K562 (cell line): ENCODE data around the gene SF3A2. TPM values are rescaled to one million over a fixed set of nuclear protein-coding genes. Genes with fewer than 3 reads are reported as not detected.

Experiments used
- ATF1 ChIP-seq, 2 experiments: fragments of 450-650 bp in 1 of 2; IDR thresholded peaks; 2 replicates each; pipeline ENCODE4 v1.6.1; 2016; ENCODE audit warnings: missing compliant biosample characterization in 1 of 2, missing genetic modification characterization in 1 of 2
- BRF2 ChIP-seq: IDR thresholded peaks from 3 replicates; pipeline ENCODE4 v1.6.1; 2011; ENCODE audit warnings: borderline replicate concordance, mild to moderate bottlenecking; ENCODE audit not compliant: insufficient read length, insufficient read depth
- CBX1 ChIP-seq: sonication (generic); IDR thresholded peaks from 2 replicates; pipeline ENCODE4 v1.6.1; 2016; ENCODE audit warnings: antibody characterized with exemption, low read depth, mild to moderate bottlenecking
- ERF ChIP-seq: fragments of 450-650 bp; formaldehyde crosslinking; IDR thresholded peaks from 2 replicates; pipeline ENCODE4 v1.4.0; 2020; ENCODE audit warnings: mild to moderate bottlenecking, mixed read lengths
- FOSL1 ChIP-seq: fragments of 200-800 bp; sonication (Bioruptor generic); conservative IDR thresholded peaks from 2 replicates; pipeline ENCODE4 v1.6.1; 2016; ENCODE audit warnings: missing genetic modification characterization, missing compliant biosample characterization
- FOXA3 ChIP-seq, 2 experiments: fragments of 450-650 bp in 1 of 2; sonication (generic) in 1 of 2; formaldehyde crosslinking; IDR thresholded peaks in 1 of 2; conservative IDR thresholded peaks in 1 of 2; 2 replicates each; pipeline versions ENCODE4 v1.4.0 to v1.8.0; 2020 to 2022; ENCODE audit warnings: mild to moderate bottlenecking in 2 of 2, missing genetic modification reagents in 1 of 2
- FOXM1 ChIP-seq, 2 experiments: fragments of 450-650 bp in 1 of 2; sonication (generic) in 1 of 2; formaldehyde crosslinking in 1 of 2; IDR thresholded peaks; 2 replicates each; pipeline versions ENCODE4 v1.6.1 to v1.9.0; 2017 to 2022; ENCODE audit warnings: low read depth in 2 of 2, mild to moderate bottlenecking in 2 of 2, missing genetic modification reagents in 1 of 2, moderate library complexity in 1 of 2
- FOXO4 ChIP-seq: fragments of 450-650 bp; formaldehyde crosslinking; IDR thresholded peaks from 2 replicates; pipeline ENCODE4 v1.4.0; 2020; ENCODE audit warnings: mild to moderate bottlenecking, moderate library complexity
- GTF2B ChIP-seq: IDR thresholded peaks from 2 replicates; pipeline ENCODE4 v1.6.1; 2011; ENCODE audit not compliant: insufficient read length; ENCODE audit errors: extremely low read depth
- HBP1 ChIP-seq: fragments of 450-650 bp; formaldehyde crosslinking; IDR thresholded peaks from 2 replicates; pipeline ENCODE4 v1.4.0; 2022; ENCODE audit warnings: missing genetic modification characterization
- HDAC2 ChIP-seq: fragments of 450-650 bp; IDR thresholded peaks from 2 replicates; pipeline ENCODE4 v1.6.1; 2016; ENCODE audit warnings: mild to moderate bottlenecking
- NCOR1 ChIP-seq: fragments of 450-650 bp; IDR thresholded peaks from 2 replicates; pipeline ENCODE4 v1.6.1; 2016; ENCODE audit warnings: mild to moderate bottlenecking, moderate library complexity
- NRF1 ChIP-seq, 2 experiments: fragments of 450-650 bp; IDR thresholded peaks in 1 of 2; conservative IDR thresholded peaks in 1 of 2; 2 replicates each; pipeline ENCODE4 v1.6.1; 2014; ENCODE audit warnings: mild to moderate bottlenecking in 2 of 2
- POLR2B ChIP-seq: fragments of 450-650 bp; IDR thresholded peaks from 2 replicates; pipeline ENCODE4 v1.6.1; 2018; ENCODE audit warnings: low read depth; ENCODE audit not compliant: partially characterized antibody
- POLR2G ChIP-seq: fragments of 200-400 bp; formaldehyde crosslinking; IDR thresholded peaks from 2 replicates; pipeline ENCODE4 v1.6.1; 2017; ENCODE audit warnings: low read depth, mild to moderate bottlenecking, antibody characterized with exemption, low read length, moderate library complexity
- ZNF263 ChIP-seq: sonication (generic); formaldehyde crosslinking; IDR thresholded peaks from 2 replicates; pipeline ENCODE4 v1.8.0; 2022; ENCODE audit warnings: mild to moderate bottlenecking, missing genetic modification reagents, borderline replicate concordance
- ZNF592 ChIP-seq: fragments of 450-650 bp; IDR thresholded peaks from 2 replicates; pipeline ENCODE4 v1.6.1; 2017; ENCODE audit warnings: antibody characterized with exemption, mild to moderate bottlenecking
- polyA plus RNA-seq, 8 experiments: library from polyadenylated mRNA; depleted of rRNA in 4 of 8; stranded (reverse) in 5 of 8; unstranded in 3 of 8; fragments of >200 nt; fragmentation: Nextera tagmentation in 2 of 8; fragmentation: Illumina TruSeq in 1 of 8; extraction: Ambion mirVana in 2 of 8; extraction: Trizol in 1 of 8; gene quantifications; 2 replicates each; pipeline versions ENCODE4 v1.2.1 to v1.2.3, GENCODE V29; 2011 to 2014; ENCODE audit warnings: inconsistent platforms in 1 of 8, missing spikeins in 1 of 8
- total RNA-seq, 7 experiments: library from RNA; depleted of rRNA in 6 of 7; stranded (reverse); fragments of >200 nt in 6 of 7; fragmentation: Illumina TruSeq in 2 of 7; extraction: Trizol in 2 of 7; gene quantifications; 2 replicates each; pipeline versions ENCODE4 v1.2.1 to v1.2.3, GENCODE V29; 2011 to 2021; ENCODE audit warnings: low replicate concordance in 1 of 7

SF3A2 gene
- total and polyA plus RNA-seq, 9 of the 15 experiments (the other 6 are each of a cell fraction or from before 2014, with no cell fraction given): 0.17 to 194 (median 22.8) TPM

- 0 out of 2 replicates have a peak, but pooled peaks have one; percentile 19 for TF ChIP-seq HDAC2
- TF ChIP-seq BRF2: no peak
- peak; percentile 82 for TF ChIP-seq POLR2B
- TF ChIP-seq ATF1 (CRISPR knock-in tag; IDR thresholded peaks at IDR 0.05): no peak
- TF ChIP-seq ATF1 (tag; IDR thresholded peaks at IDR 0.05): peak; percentile 90
- TF ChIP-seq NRF1 (conservative IDR thresholded peaks at IDR 0.05 in 1 of 2, IDR thresholded peaks at IDR 0.05 in 1 of 2): peak; percentile 98
- no peak for TF ChIP-seq FOXO4 (CRISPR knock-in tag)
- 0 out of 2 replicates have a peak, but pooled peaks have one; percentile 28 for TF ChIP-seq HBP1 (CRISPR knock-in tag)
- peak; percentile 96 for TF ChIP-seq FOSL1 (tag)
- peak in 1 of 2 experiments; percentile 35; a peak in 1 of 4 replicates for TF ChIP-seq FOXA3 (CRISPR knock-in tag; conservative IDR thresholded peaks at IDR 0.05 in 1 of 2, IDR thresholded peaks at IDR 0.05 in 1 of 2)
- 0 out of 2 replicates have a peak, but pooled peaks have one; percentile 25 for TF ChIP-seq ERF (CRISPR knock-in tag)
- peak; percentile 52; the same call in 1 of the 2 replicates for TF ChIP-seq ZNF263 (CRISPR knock-in tag)
- 0 out of 2 replicates have a peak, but pooled peaks have one; percentile 17 for TF ChIP-seq CBX1
- peak; percentile 84 for TF ChIP-seq ZNF592
- TF ChIP-seq FOXM1 (IDR thresholded peaks at IDR 0.05; ENCODE audit: low read depth): no peak
- TF ChIP-seq FOXM1 (CRISPR knock-in tag; IDR thresholded peaks at IDR 0.05; ENCODE audit: low read depth): no peak
- TF ChIP-seq POLR2G: peak; percentile 95
- no peak for TF ChIP-seq GTF2B
- 0 out of 2 replicates have a peak, but pooled peaks have one; percentile 47 for TF ChIP-seq NCOR1
Measured at GRCh38 chr19:2236314-2237050, at the start of gene SF3A2, which contains the start of gene PLEKHJ1 (continued).
